HG03457 (cell line): ENCODE results near the gene SCPEP1.
"Not testable (repeated sequence)": the region's sequence is repeated elsewhere in the genome, so short reads cannot be mapped to it uniquely, and the experiment has no call there.

Experiments
- ATAC-seq: cut with Tn5 transposase; IDR thresholded peaks from one replicate; pipeline ENCODE4 v1.9.1; 2021; ENCODE audit warnings: moderate number of reproducible peaks; ENCODE audit not compliant: unreplicated experiment

The SCPEP1 gene, protein sequence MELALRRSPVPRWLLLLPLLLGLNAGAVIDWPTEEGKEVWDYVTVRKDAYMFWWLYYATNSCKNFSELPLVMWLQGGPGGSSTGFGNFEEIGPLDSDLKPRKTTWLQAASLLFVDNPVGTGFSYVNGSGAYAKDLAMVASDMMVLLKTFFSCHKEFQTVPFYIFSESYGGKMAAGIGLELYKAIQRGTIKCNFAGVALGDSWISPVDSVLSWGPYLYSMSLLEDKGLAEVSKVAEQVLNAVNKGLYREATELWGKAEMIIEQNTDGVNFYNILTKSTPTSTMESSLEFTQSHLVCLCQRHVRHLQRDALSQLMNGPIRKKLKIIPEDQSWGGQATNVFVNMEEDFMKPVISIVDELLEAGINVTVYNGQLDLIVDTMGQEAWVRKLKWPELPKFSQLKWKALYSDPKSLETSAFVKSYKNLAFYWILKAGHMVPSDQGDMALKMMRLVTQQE

DNA sequence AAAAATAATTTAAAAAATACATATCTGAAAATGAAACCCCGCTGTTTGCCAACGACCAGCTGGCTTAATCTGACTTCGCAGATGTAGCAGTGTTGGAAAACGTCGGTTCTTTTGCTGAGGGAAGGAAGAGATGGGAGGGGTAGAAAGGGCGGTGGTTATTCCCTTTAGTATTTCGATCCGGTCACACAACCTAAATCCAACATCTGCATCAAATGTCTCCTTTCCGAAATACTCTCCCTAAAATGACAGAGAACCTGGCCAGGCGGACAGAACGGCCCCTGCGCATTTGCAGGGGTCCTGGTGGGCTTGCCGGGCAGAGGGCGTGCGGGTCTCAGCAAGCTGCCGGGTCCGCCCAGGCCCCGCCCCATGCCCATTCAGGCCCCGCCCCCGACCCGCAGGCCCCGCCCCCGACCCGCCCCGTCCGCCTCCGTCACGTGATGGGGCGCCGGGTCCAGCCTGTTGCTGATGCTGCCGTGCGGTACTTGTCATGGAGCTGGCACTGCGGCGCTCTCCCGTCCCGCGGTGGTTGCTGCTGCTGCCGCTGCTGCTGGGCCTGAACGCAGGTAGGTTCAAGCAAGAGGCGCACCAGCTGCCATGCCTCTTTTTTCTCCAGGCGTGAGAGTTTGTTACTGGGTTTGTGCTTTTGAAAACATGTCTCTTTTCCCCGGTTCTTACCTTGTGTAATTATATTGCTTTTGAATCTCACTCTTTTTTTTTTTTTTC is at the start of gene SCPEP1:
Gene SCPEP1 (plus strand): TSS at position 459 of the 723 bp plus-strand sequence. CDS start 29 bp downstream, at position 488.
- ATAC-seq: peak; percentile 47

DNA sequence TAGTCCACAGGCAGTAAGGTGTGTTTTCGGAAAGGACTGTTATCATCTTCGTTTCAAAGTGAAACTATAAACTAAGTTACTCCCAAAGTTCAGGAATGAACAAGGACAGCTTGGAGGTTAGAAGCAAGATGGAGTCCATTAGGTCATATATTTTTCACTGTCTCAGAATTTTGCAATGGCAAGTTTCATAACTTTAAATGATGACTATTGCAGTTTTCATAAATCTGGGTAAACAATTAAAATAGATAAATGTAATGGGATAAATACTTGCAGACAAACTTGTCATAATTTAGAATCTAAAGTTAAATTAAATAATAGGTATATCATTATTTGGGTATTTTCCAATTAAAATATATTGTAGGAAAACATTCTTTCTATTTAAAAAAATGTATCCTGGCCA is 49.3 kb upstream of the SCPEP1 start:
- ATAC-seq: no peak

DNA sequence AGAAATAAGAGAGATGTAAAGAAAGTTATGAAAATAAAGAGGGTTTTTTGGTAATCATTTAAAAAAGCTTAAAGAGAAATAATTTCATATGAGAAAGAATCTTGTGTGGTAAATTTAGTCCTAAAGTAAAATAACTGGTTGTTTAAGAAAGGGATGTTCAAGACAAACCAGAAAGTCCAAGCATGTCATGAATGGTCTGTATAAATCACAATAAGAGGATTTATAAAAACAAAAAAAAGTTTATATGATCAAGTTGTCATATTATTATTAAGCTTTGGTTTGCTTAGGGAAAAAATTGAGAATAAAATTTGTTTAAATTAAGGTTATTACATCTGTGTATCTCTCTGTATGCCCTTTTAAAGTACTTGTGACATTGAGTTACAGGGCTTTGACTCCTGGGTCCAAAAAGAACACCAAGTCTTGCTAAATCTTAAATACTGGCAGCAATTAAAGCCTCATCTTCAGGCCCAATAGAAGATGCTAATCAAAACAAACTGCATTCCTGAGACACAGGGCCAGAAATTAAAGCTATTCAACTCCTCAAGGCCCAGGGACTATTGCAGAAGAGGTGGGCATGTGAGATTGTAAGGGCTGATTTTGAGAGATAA is 48.5 kb upstream of the SCPEP1 start:
- ATAC-seq: no peak

DNA sequence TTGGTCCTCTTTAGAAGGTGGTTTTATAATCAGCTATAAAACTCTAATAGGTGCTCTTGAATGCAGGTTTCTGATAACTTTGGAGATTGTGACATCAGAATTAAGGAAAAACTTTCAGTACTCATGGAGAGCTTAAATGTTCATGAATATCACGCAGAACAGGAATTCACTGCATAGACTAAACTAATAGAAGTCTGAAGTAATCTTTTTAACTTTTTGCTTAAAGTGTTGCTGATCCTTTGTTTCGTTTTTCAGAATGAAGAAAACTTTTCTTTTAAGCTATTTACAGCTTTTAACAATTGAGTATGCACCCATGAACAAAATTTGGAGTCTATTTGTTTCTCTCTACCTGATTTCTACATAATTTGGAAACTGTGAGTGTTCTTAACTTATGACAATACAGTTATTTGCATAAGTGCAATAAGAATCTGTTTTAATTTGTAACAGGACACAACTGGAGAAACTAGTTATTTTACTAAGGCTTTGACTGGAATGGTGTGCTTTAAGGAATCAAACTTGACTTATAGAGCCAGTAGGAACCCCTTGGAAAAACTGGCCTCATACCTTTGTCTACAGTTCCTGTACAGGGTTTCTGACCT is 47.1 kb upstream of the SCPEP1 start:
- no peak for ATAC-seq

DNA sequence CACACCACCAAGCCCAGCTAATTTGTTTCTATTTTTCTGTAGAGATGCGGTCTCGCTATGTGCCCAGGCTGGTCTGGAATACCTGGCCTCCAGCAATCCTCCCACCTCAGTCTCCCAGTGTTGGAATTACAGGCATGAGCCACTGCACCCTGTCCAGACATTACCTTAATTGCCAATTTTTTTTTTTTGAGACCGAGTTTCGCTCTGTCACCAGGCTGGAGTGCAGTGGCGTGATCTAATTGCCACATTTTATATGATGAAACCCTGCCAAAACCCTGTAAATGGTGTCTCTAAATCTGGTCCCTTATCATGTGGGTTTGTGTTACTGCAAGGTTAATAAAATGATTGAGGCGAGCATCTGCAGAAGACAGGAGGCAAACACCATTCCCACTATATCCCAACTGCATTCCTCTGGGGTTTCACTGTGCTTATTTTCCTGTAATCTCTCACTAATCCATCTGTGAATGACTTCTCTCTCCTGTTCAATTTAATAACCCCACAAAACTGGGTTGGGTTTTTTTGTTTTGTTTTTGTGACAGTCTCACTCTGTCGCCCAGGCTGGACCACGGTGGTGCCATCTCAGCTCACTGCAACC is 44.7 kb upstream of the SCPEP1 start:
- ATAC-seq: no peak

DNA sequence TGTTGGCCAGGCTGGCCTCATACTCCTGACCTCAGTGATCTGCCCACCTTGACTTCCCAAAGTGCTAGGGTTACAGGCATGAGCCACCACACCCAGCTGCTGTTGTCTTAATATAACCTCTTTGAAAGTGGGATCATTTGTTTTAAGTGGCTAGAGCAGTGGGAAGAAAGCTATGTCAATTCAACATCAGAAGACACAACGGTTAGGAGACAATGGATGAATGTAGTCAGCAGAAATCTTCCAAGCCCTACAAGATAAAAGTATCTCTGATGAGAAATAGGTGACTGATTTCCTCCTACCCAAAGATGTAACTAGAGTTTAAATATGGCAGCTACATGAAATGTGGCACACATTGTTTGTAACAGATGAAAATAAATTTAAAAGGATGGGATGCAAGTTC is 44.1 kb upstream of the SCPEP1 start:
- no peak for ATAC-seq

DNA sequence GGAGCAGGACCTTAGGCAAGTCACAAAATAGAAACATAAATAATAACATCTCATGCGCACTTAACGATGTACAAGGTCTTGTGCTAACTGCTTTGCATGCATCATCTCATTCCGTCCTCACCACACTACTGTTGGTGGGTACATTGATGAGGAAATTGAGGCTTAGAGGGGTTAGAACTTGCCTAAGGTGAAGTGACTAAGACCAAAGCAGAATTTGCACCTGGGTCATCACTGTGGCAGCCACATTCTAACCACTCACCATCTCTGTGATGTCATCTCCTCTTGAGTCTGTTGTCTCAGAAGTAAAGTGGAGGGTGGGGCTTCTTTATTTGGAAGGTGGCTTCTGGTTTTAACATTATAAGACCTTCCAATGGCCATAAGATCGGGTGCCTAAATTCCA is 43.7 kb upstream of the SCPEP1 start:
- no peak for ATAC-seq

DNA sequence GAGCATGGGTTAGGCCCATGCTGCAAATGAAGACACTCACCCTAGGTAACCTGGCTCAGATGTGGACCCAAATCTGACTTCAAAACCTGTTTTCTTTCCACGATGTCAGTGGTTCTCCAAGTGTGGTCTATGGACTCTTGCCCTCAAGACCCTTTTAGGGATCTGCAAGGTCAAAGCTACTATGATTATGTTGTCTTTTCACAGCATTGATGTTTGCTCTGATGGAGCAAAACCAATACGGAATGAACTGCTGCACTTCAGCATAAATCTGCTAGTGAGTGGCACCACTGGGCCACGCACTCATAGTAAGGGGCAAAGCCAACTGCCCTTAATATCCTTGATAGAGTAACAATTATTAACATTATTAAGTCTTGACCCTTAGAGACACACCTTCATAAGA is 42.5 kb upstream of the SCPEP1 start:
- ATAC-seq: no peak

DNA sequence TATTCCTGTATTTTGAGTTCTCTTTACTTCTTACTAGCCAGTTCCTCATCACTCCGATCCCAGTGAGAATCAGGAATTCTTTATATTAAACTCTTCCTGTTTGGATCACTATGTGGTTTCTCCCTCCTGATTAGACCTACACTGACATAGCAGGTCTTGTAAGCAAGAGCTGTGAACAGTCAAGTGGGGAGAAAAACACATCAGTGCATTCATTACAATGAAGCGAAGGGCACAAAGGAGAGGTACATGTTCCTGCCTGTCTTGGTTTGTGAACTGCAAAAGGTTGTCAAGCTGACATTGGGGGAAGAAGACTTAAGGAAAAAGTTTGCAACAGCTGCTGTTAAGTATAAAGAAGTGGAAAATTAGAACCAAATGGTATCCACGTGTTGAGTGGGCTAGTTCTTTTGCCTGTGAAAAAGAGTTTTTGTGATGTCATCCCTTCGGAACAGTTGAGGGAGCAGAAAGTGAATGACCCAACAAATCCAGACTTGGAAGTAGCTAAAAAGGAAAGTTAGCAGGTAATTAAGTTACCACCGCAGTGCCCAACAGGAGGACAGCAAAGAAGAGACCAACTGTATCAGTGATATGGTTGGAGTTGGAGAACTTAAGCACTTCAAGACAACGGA is 41.1 kb upstream of the SCPEP1 start:
- ATAC-seq: no peak

DNA sequence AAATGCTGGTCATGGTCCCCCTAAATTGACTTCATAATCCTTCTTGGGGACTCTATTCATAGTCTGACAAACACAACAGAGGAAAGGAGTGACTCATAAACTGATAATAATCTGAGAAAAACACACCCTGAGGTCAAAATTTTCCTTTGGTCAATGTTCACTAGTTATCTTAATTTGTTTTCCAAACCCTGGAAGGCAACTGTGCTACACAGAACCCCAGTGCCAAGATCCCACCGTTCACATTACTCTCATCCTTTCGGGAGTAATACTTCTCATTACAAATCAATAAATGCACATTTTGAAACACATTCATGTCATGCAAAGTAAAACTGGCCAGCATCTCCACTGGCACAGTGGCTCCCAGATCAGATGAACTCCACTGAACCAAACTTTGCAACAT is 40.2 kb upstream of the SCPEP1 start:
- no peak for ATAC-seq

DNA sequence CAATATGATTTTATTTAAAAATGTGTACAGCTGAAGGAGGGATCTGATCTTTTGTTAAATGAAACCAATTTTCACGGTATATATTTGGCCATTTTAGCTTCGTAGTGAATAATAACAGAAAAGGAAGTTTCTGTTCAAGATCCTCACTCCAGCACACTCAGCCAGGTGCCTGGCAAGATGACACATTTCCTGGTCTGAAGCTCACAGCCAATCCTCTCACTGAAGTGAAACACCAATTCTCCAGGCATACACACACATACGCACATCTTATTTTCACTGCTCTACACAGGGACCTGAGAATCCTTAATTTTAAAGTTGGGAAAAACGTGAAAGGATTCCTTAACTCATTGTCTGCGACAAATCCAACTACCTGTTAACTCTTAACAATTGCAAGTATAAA is 39.7 kb upstream of the SCPEP1 start:
- not testable (repeated sequence) for ATAC-seq

DNA sequence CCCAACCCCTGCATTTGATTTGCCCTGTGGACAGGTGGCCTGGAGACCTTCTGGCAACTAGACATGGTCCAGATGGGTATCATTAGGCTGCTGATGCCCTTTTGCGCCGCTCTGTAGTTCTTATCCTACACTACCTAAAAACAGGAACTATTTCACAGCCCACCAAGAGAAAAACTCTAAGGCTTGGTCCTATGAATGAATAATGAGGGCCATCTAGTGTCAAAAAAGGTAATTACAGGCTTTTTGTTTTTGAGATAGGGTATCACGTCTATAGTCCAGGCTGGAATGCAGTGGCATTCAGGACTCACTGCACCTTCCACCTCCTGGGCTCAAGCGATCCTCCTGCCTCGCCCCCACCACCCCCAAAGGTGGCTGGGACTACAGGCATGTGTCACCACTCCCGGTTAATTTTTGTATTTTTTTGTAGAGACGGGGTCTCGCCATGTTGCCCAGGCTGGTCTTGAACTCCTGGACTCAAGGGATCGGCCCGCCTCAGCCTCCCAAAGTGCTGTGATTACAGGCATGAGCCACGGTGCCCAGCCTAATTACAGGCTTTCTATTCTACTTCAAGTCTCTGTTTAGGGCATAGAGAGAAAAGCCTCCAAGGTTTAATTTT is 38.0 kb upstream of the SCPEP1 start:
- ATAC-seq: no peak

DNA sequence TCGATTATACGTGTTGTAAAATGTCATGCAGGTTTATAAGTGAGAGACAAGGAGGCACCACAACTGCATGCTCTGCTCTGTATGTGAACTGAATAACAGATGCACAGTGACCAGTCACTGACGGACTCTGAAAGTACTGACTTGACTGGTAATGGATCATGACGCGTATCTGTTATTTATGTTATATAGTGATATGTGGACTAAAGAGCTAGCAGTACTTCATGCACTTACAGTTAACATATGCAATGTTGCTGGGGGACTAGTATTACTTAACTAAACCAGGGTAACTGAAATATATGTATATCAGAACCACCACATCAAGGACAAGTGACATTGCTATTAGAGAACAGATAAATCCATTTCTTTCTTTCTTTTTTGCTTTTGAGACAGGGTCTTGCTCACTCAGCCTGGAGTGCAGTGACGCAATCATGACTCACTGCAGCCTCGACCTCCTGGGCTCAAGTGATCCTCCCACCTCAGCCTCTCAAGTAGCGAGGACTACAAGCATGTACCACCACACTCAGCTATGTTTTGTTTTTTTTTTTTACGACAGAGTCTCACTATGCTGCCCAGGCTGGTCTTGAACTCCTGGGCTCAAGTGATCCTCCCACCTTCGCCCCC is 34.3 kb upstream of the SCPEP1 start:
- no peak for ATAC-seq

DNA sequence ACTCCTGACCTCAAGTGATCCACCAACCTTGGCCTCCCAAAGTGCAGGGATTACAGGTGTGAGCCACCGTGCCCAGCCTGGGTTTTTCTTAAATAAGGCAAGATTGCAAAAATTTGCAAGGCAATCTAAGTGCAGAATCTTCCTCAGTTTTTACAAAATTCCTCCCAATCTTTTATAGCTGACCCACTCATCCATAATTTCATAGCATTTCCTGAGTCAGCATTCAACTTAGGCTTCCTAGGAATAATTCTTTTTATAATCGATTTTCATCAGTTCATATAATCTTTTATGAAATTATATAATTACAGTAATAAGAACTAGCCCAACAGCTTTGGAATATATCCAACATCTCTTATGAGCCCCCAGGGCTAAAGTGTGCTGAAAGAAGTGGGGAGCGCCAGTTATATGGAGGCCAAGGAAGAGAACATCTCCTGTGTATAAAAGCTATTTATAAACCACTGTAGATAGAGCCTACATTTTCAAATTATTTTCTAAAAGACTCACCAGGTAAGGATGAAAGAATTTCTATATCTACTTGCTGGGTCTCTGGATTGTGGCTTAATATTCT is 31.9 kb upstream of the SCPEP1 start:
- no peak for ATAC-seq

DNA sequence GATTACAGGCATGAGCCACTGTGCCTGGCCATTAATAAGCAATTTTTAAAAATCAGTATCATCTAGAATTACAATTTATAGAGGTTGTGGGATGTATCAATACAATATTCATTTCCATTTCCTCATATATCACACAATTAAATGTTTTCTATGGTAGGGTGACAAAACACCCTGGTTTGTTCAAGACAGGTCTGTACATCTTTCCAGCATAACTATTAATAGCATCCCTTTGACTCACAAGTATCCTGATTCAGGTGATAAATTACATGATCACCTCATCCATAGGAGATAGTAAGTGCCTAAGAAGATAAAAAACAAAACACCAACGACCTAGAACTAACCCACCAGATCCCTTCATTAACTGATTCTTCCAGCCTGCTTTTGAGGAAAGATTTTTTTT is 30.2 kb upstream of the SCPEP1 start:
- ATAC-seq: no peak

DNA sequence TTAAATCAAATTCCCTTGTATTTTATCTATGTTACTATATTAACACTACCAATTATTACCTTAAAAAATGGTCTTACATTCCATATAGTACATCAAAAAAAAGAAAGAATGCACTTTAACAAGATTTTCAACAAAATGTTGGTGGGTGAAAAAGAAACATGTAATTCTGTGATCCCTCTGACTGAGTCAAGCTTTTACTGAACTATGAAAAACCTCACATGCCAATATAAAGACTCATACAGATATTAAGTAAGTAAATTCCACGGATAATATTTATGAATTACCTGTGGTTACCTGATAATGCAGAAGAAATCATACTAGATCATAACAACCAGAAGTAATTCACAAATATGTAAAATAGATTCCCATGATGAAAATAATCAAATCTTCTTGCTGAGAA is 29.4 kb upstream of the SCPEP1 start:
- ATAC-seq: no peak

DNA sequence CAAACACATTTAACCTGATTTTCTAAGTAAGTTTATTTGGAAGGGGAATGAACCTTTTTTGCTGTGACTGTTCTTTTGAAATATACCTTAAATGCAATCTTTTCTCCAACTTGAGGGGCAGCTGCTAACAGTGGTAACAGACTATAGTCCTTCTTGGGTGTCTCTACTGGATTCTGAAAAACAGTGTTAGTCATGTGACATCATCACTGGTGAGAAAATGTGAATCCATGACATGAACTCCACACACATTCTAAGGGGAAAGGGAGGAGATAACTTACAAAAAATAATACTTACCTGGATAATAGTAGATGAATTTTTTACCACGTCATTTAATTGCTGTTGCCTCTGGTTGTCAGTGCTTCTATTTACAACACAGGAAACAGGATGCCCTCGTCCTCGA is 28.3 kb upstream of the SCPEP1 start:
- ATAC-seq: no peak

DNA sequence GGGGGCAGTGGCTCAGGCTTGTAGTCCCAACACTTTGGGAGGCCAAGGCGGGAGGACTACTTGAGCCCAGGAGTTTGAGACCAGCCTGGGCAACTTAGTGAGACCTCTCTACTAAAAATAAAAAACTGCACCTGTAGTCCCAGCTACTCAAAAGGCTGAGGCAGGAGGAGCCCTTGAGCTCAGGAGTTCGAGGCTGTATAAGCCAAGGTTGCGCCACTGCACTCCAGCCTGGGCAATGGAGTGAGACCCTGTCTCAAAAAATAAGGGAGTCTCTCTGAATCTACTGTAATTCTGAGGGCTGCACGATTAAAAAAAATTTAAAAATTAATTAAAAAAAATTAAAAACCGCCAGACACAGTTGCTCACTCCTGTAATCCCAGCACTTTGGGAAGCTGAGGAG is 20.9 kb upstream of the SCPEP1 start:
- ATAC-seq: no peak
